ENCODE data around the gene SF3B1. TPM values are rescaled to one million over a fixed set of nuclear protein-coding genes. Genes with fewer than 3 reads are reported as not detected.
"Not testable (repeated sequence)": the region's sequence is repeated elsewhere in the genome, so short reads cannot be mapped to it uniquely, and the experiment has no call there.

SF3B1 gene
- total RNA-seq, 2 donors from 2014 or later, result 308 to 356 TPM

DNA sequence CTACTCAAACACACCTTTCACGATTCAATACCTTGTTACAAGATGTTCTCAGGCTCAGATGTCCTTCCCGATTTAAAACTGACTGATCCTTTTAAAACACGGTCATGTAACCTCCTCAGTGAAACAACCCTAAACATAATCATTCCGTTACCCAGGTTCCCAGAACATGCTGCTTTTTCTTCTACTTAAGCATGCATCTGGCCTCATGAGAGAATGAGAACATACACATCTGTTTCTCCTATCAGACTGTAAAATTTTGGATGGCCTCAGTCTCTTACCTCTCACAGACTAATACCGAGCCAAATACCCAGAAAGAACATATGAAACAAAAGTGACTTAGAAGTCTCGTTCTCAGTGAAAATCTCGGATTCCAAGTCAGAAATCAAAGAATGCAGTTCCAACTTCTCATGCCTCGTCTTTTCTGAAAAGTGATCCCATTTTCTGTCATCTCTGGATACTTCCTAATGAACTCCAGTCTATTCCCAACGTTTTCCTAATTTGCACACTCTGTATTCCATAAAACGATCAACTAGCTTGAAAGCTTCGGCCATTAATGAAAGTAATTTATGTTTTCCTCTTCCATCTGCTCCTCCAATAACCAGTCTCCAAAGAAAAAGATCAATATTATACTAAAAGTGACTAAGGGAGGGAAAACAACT is 919 bp downstream of the SF3B1 start:
- Mint-ChIP-seq H3K27ac (peak overlapping the region; percentile 100), H3K36me3 (ENCODE audit: low read depth) (peaks cover 11% of the 10 kb centered on the region), H3K9me3 (no peaks in the 10 kb centered on the region), H3K27me3 (ENCODE audit: insufficient read depth) (no peaks in the 10 kb centered on the region), H3K4me3 (peak overlapping the region; percentile 98), H3K4me1 (peaks cover 29% of the 10 kb centered on the region)
- DNase-seq, result no peak
- Histone ChIP-seq H3K4me1 (ENCODE audit: control insufficient read depth, insufficient read depth, low read length) (peaks cover 6% of the 10 kb centered on the region), H3K36me3 (ENCODE audit: control insufficient read depth, insufficient read depth, low read length) (peaks cover 10% of the 10 kb centered on the region), H3K27ac (ENCODE audit: low read depth, low read length) (peak overlapping the region; percentile 94), H3K27me3 (ENCODE audit: control insufficient read depth, insufficient read depth, low read length, poor library complexity, severe bottlenecking) (no peaks in the 10 kb centered on the region), H3K9ac (ENCODE audit: extremely low read depth, low read length, poor library complexity, severe bottlenecking) (peak overlapping the region; percentile 100), H3K9me3 (ENCODE audit: control insufficient read depth, low read length) (no peaks in the 10 kb centered on the region), H3K4me3 (ENCODE audit: low read length) (peak overlapping the region; percentile 100)
- WGBS, 2 experiments (ENCODE audit: insufficient coverage in 1 of 2, insufficient read length in 1 of 2), result 2 to 4% methylated on average over 9 to 11 of the region's 11 CpGs
- TF ChIP-seq CTCF (conservative IDR thresholded peaks at IDR 0.05), result no peak

- Histone ChIP-seq H3K4me3 (ENCODE audit: low read length) (peak overlapping the region; percentile 100), H3K36me3 (ENCODE audit: control insufficient read depth, insufficient read depth, low read length) (peaks cover 12% of the 10 kb centered on the region)
- peaks cover 29% of the 10 kb centered on the region for H3K4me1 Mint-ChIP-seq
- not testable (repeated sequence) for H3K27me3 ChIP-seq (ENCODE audit: control insufficient read depth, insufficient read depth, low read length, poor library complexity, severe bottlenecking); H3K9ac ChIP-seq (ENCODE audit: extremely low read depth, low read length, poor library complexity, severe bottlenecking); H3K27me3 Mint-ChIP-seq (ENCODE audit: insufficient read depth); H3K9me3 ChIP-seq (ENCODE audit: control insufficient read depth, low read length); H3K9me3 Mint-ChIP-seq; DNase-seq; H3K27ac Mint-ChIP-seq; H3K4me1 ChIP-seq (ENCODE audit: control insufficient read depth, insufficient read depth, low read length); H3K27ac ChIP-seq (ENCODE audit: low read depth, low read length)
- whole genome bisulfite sequencing, 2 experiments (ENCODE audit: insufficient coverage in 1 of 2, insufficient read length in 1 of 2), result 91 to 93% methylated on average over 3 to 5 of the region's 6 CpGs
- H3K36me3 Mint-ChIP-seq (ENCODE audit: low read depth), result peaks cover 16% of the 10 kb centered on the region
- H3K4me3 Mint-ChIP-seq, result peak overlapping the region; percentile 98
These were observed 2.3 kb downstream of the SF3B1 start for GRCh38 chr2:197432527-197432926.

- peak overlapping the region; percentile 68 for H3K27ac Mint-ChIP-seq
- H3K4me1 ChIP-seq (ENCODE audit: control insufficient read depth, insufficient read depth, low read length), result peaks cover 6% of the 10 kb centered on the region
- peak overlapping the region; percentile 100 for H3K4me3 ChIP-seq (ENCODE audit: low read length)
- H3K9me3 ChIP-seq (ENCODE audit: control insufficient read depth, low read length), result no peaks in the 10 kb centered on the region
- H3K27me3 Mint-ChIP-seq (ENCODE audit: insufficient read depth), result no peaks in the 10 kb centered on the region
- no peak overlapping the region for H3K9ac ChIP-seq (ENCODE audit: extremely low read depth, low read length, poor library complexity, severe bottlenecking)
- H3K4me1 Mint-ChIP-seq, result peaks cover 30% of the 10 kb centered on the region
- peaks cover 12% of the 10 kb centered on the region for H3K36me3 ChIP-seq (ENCODE audit: control insufficient read depth, insufficient read depth, low read length)
- 90% methylated on average over 5 to 6 of the region's 6 CpGs for WGBS, 2 experiments (ENCODE audit: insufficient coverage in 1 of 2, insufficient read length in 1 of 2)
- no peaks in the 10 kb centered on the region for H3K27me3 ChIP-seq (ENCODE audit: control insufficient read depth, insufficient read depth, low read length, poor library complexity, severe bottlenecking)
- no peak for TF ChIP-seq CTCF (conservative IDR thresholded peaks at IDR 0.05)
- DNase-seq, result no peak
- peaks cover 16% of the 10 kb centered on the region for H3K36me3 Mint-ChIP-seq (ENCODE audit: low read depth)
- H3K27ac ChIP-seq (ENCODE audit: low read depth, low read length), result no peak overlapping the region
- H3K4me3 Mint-ChIP-seq, result peak overlapping the region; percentile 98
- H3K9me3 Mint-ChIP-seq, result no peaks in the 10 kb centered on the region
These were observed 3.0 kb downstream of the SF3B1 start for GRCh38 chr2:197431858-197432257.
